ENCODE results near the gene KRT1. TPM values are rescaled to one million over a fixed set of nuclear protein-coding genes. Genes with fewer than 3 reads are reported as not detected.

The KRT1 gene
- total and polyA plus RNA-seq, 7 donors, result not detected

GRCh38 chr12:52684431-52684830 is 4.2 kb upstream of the KRT1 start:
- Histone ChIP-seq H3K27ac (no peak overlapping the region), H3K36me3 (no peaks in the 10 kb centered on the region), H3K27me3 (peaks cover 0 to 25% (median 7%) of the 10 kb centered on the region in 3 donors), H3K4me3 (no peak overlapping the region), H3K9me3 (no peaks in the 10 kb centered on the region), H3K4me1 (no peaks in the 10 kb centered on the region)
- TF ChIP-seq POLR2A (IDR thresholded peaks at IDR 0.05), result no peak
- TF ChIP-seq POLR2AphosphoS5 (IDR thresholded peaks at IDR 0.05), result no peak
- no peak for TF ChIP-seq EP300 (IDR thresholded peaks at IDR 0.05)
- TF ChIP-seq, protein P1, sequence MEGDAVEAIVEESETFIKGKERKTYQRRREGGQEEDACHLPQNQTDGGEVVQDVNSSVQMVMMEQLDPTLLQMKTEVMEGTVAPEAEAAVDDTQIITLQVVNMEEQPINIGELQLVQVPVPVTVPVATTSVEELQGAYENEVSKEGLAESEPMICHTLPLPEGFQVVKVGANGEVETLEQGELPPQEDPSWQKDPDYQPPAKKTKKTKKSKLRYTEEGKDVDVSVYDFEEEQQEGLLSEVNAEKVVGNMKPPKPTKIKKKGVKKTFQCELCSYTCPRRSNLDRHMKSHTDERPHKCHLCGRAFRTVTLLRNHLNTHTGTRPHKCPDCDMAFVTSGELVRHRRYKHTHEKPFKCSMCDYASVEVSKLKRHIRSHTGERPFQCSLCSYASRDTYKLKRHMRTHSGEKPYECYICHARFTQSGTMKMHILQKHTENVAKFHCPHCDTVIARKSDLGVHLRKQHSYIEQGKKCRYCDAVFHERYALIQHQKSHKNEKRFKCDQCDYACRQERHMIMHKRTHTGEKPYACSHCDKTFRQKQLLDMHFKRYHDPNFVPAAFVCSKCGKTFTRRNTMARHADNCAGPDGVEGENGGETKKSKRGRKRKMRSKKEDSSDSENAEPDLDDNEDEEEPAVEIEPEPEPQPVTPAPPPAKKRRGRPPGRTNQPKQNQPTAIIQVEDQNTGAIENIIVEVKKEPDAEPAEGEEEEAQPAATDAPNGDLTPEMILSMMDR (IDR thresholded peaks at IDR 0.05), result no peak
- intact Hi-C loops (cut with DNase I), result no loop called here
- WGBS, 2 donors, result 91 to 92% methylated on average over 2 of the region's 2 CpGs
- no peak for DNase-seq

DNA sequence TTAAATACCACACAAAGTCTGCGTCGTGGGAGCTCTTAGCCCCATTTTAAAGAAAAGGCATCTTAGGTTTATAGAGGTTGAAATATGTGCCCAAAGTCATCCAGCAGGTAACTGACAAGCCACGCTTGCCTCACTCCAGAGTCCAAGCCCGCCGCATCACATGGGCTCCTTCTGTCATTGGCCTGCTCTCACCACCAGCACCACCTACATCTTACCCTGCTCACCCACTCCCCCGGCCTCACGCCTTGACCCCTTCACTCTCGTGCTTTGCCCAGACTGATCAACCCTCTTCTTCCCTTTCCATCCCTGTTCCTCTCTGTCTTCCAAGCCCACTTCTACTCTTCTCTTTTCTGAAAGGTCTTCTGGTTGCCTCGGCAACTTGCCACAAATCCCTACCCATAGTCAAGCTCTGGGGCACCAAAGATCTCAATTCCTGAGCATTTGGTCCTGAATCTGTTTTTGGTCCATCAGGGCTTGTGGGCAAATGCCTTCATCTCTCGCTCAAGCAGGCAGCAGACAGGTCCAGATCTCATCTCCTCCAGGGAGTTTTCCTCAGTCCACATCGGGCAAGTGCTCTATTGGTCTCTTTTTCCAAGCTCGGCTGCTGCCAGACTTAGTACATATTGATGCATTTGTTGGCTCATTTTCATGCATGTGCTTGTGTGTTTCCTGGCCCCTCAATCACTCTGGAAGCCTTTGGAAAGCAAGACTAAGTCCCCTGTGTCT is 3.5 kb upstream of the KRT1 start:
- Histone ChIP-seq H3K4me3 (no peak overlapping the region), H3K27me3 (peaks cover 0 to 21% (median 7%) of the 10 kb centered on the region in 3 donors), H3K9me3 (no peaks in the 10 kb centered on the region), H3K36me3 (no peaks in the 10 kb centered on the region), H3K4me1 (no peaks in the 10 kb centered on the region), H3K27ac (no peak overlapping the region)
- TF ChIP-seq POLR2A (IDR thresholded peaks at IDR 0.05), result no peak
- no peak for TF ChIP-seq EP300 (IDR thresholded peaks at IDR 0.05)
- TF ChIP-seq, protein P1 (IDR thresholded peaks at IDR 0.05), result no peak
- no peak for TF ChIP-seq POLR2AphosphoS5 (IDR thresholded peaks at IDR 0.05)
- no peak for DNase-seq
- intact Hi-C loops (cut with DNase I), result no loop called here
- 92 to 93% methylated on average over 12 of the region's 12 CpGs for WGBS, 2 donors

DNA sequence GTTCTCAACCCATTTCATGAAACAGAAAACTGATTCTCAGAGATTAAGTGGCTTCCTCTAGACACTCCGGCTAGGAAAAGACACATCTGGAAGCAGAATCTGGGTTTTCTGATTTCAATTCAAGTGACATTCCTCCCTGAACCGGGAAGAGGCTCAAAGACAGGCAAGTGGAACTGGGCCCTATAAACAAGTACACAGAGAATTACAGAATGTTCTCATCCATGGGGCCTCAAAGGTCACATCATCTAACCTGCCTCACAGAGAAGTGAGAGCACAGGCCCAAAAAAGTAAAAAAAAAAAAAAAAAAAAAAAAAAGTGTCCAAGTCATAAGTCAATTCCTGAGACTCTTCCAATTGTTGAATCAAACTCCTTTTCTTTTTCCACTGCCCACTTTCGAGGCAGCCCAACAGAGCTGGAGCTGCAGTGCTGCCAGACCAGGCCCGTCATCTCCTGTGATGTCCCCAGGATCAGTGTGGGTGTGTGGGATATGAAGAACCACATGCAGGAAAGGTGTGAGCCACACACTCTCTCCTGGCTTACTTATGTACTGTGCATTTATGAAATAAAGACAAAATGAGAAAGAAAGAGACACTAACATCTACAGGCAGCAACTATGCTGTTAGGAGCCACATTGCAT is 2.8 kb upstream of the KRT1 start:
- Histone ChIP-seq H3K27ac (no peak overlapping the region), H3K9me3 (no peaks in the 10 kb centered on the region), H3K4me3 (no peak overlapping the region), H3K4me1 (no peaks in the 10 kb centered on the region), H3K36me3 (no peaks in the 10 kb centered on the region), H3K27me3 (peaks cover 0 to 17% (median 7%) of the 10 kb centered on the region in 3 donors)
- intact Hi-C loops (cut with DNase I), result no loop called here
- no peak for TF ChIP-seq POLR2A (IDR thresholded peaks at IDR 0.05)
- TF ChIP-seq, protein P1 (IDR thresholded peaks at IDR 0.05), result no peak
- 80 to 89% methylated on average over 4 of the region's 4 CpGs for WGBS, 2 donors
- DNase-seq, result no peak

DNA sequence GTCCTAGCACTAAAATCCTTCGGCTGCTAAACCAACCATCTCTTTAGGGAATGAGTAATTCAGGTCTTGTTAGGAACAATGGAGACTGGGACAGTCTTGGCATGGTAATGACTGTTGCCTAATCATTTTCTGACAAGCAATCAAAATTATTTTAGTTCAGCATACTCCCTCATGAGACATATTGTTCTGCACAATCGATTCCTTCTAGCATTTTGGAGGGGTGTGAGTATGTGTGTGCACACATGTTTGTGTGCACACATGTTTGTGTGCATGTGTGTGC is 2.1 kb upstream of the KRT1 start:
- 85 to 86% methylated on average over 2 of the region's 2 CpGs for WGBS, 2 donors
- H3K27ac ChIP-seq, result no peak overlapping the region
- intact Hi-C loops (cut with DNase I), result no loop called here

More for the DNA sequence above, 2.1 kb upstream of the KRT1 start:
- Histone ChIP-seq H3K4me1 (no peaks in the 10 kb centered on the region), H3K36me3 (no peaks in the 10 kb centered on the region), H3K27me3 (peaks cover 0 to 17% (median under 1%) of the 10 kb centered on the region in 3 donors), H3K4me3 (no peak overlapping the region), H3K9me3 (no peaks in the 10 kb centered on the region)
- TF ChIP-seq POLR2AphosphoS5 (IDR thresholded peaks at IDR 0.05) (no peak), EP300 (IDR thresholded peaks at IDR 0.05) (no peak), POLR2A (IDR thresholded peaks at IDR 0.05) (no peak)
- TF ChIP-seq, protein P1 (IDR thresholded peaks at IDR 0.05), result no peak
- DNase-seq, result no peak
